Measurements from ENCODE around the gene POLA2. TPM values are rescaled to one million over a fixed set of nuclear protein-coding genes. Genes with fewer than 3 reads are reported as not detected.
"Not testable (repeated sequence)": the region's sequence is repeated elsewhere in the genome, so short reads cannot be mapped to it uniquely, and the experiment has no call there.

Gene POLA2
- polyA plus RNA-seq, 3 donors = 4.0 to 8.3 (median 5.2) TPM

GRCh38 chr11:65242389-65242788 is 19.4 kb upstream of the POLA2 start:
- Mint-ChIP-seq H3K4me3 (no peak overlapping the region), H3K27me3 (ENCODE audit: low read depth in 3 of 3) (peaks cover 4 to 9% (median 6%) of the 10 kb centered on the region in 3 donors), H3K36me3 (peaks cover 0 to 3% of the 10 kb centered on the region in 2 donors), H3K4me1 (no peaks in the 10 kb centered on the region), H3K9me3 (peaks cover 7 to 18% (median 13%) of the 10 kb centered on the region in 7 donors), H3K27ac (no peak overlapping the region)
- no peaks in the 10 kb centered on the region for H3K79me2 ChIP-seq (ENCODE audit: insufficient read depth, low read length)
- no peak overlapping the region for H3K9ac ChIP-seq (ENCODE audit: insufficient read depth, low read length, poor library complexity, severe bottlenecking)
- H2AFZ ChIP-seq (ENCODE audit: insufficient read depth, low read depth, low read length, poor library complexity, severe bottlenecking) = no peak overlapping the region
- no peaks in the 10 kb centered on the region for H3K36me3 ChIP-seq (replicated peaks in 1 of 2; ENCODE audit: control insufficient read depth in 1 of 2, insufficient read depth in 2 of 2, low read length in 2 of 2)
- no peak overlapping the region for H3K4me3 ChIP-seq (replicated peaks in 1 of 3; ENCODE audit: low read depth in 2 of 3, low read length in 3 of 3)
- WGBS (ENCODE audit: insufficient coverage) = 80% methylated on average over 5 of the region's 6 CpGs
- TF ChIP-seq CTCF (IDR thresholded peaks at IDR 0.05) = no peak
- peaks cover 18% of the 10 kb centered on the region in 2 donors for H3K9me3 ChIP-seq (replicated peaks in 1 of 2; ENCODE audit: control insufficient read depth in 1 of 2, insufficient read depth in 1 of 2, low read length in 2 of 2)
- no peaks in the 10 kb centered on the region for H4K20me1 ChIP-seq (ENCODE audit: insufficient read depth, low read length)
- DNase-seq = no peak
- intact Hi-C loops (cut with micrococcal nuclease) = no loop called here
- no peak overlapping the region for H3K4me2 ChIP-seq (replicated peaks; ENCODE audit: extremely low read depth, low read length, poor library complexity, severe bottlenecking)
- no peaks in the 10 kb centered on the region for H3K27me3 ChIP-seq (ENCODE audit: control insufficient read depth in 2 of 2, insufficient read depth in 2 of 2, low read length in 2 of 2)
- no peak overlapping the region for H3K27ac ChIP-seq (ENCODE audit: low read depth in 1 of 2, low read length in 2 of 2)
- H3K4me1 ChIP-seq (ENCODE audit: control insufficient read depth in 1 of 2, insufficient read depth in 2 of 2, low read length in 2 of 2) = no peaks in the 10 kb centered on the region

- H3K27me3 Mint-ChIP-seq (ENCODE audit: low read depth in 3 of 3) = peaks cover 4 to 9% (median 6%) of the 10 kb centered on the region in 3 donors
- H4K20me1 ChIP-seq (ENCODE audit: insufficient read depth, low read length) = no peaks in the 10 kb centered on the region
- no peak for DNase-seq
- intact Hi-C loops (cut with micrococcal nuclease) = no loop called here
- no peak for TF ChIP-seq CTCF (IDR thresholded peaks at IDR 0.05)
- no peak overlapping the region for H3K4me3 Mint-ChIP-seq
- H3K4me1 Mint-ChIP-seq = no peaks in the 10 kb centered on the region
- H3K4me3 ChIP-seq (replicated peaks in 1 of 3; ENCODE audit: low read depth in 2 of 3, low read length in 3 of 3) = no peak overlapping the region
- no peaks in the 10 kb centered on the region for H3K36me3 ChIP-seq (replicated peaks in 1 of 2; ENCODE audit: control insufficient read depth in 1 of 2, insufficient read depth in 2 of 2, low read length in 2 of 2)
- H2AFZ ChIP-seq (ENCODE audit: insufficient read depth, low read depth, low read length, poor library complexity, severe bottlenecking) = no peak overlapping the region
- no peak overlapping the region for H3K4me2 ChIP-seq (replicated peaks; ENCODE audit: extremely low read depth, low read length, poor library complexity, severe bottlenecking)
- 100% methylated on average over 2 of the region's 4 CpGs for WGBS (ENCODE audit: insufficient coverage)
- no peaks in the 10 kb centered on the region for H3K79me2 ChIP-seq (ENCODE audit: insufficient read depth, low read length)
- H3K4me1 ChIP-seq (ENCODE audit: control insufficient read depth in 1 of 2, insufficient read depth in 2 of 2, low read length in 2 of 2) = no peaks in the 10 kb centered on the region
- H3K9me3 Mint-ChIP-seq = peaks cover 7 to 18% (median 13%) of the 10 kb centered on the region in 7 donors
- peaks cover 18% of the 10 kb centered on the region in 2 donors for H3K9me3 ChIP-seq (replicated peaks in 1 of 2; ENCODE audit: control insufficient read depth in 1 of 2, insufficient read depth in 1 of 2, low read length in 2 of 2)
- H3K27me3 ChIP-seq (ENCODE audit: control insufficient read depth in 2 of 2, insufficient read depth in 2 of 2, low read length in 2 of 2) = no peaks in the 10 kb centered on the region
- no peak overlapping the region for H3K27ac ChIP-seq (ENCODE audit: low read depth in 1 of 2, low read length in 2 of 2)
- H3K27ac Mint-ChIP-seq = no peak overlapping the region
- no peak overlapping the region for H3K9ac ChIP-seq (ENCODE audit: insufficient read depth, low read length, poor library complexity, severe bottlenecking)
- peaks cover 0 to 3% of the 10 kb centered on the region in 2 donors for H3K36me3 Mint-ChIP-seq
These were observed 18.0 kb upstream of the POLA2 start for GRCh38 chr11:65243797-65244196.

GRCh38 chr11:65245046-65245445 is 16.7 kb upstream of the POLA2 start:
- H3K27me3 ChIP-seq (ENCODE audit: control insufficient read depth in 2 of 2, insufficient read depth in 2 of 2, low read length in 2 of 2); H2AFZ ChIP-seq (ENCODE audit: insufficient read depth, low read depth, low read length, poor library complexity, severe bottlenecking); H3K79me2 ChIP-seq (ENCODE audit: insufficient read depth, low read length); H3K4me2 ChIP-seq (replicated peaks; ENCODE audit: extremely low read depth, low read length, poor library complexity, severe bottlenecking); H3K4me1 Mint-ChIP-seq; H3K9ac ChIP-seq (ENCODE audit: insufficient read depth, low read length, poor library complexity, severe bottlenecking); H3K27ac Mint-ChIP-seq; H4K20me1 ChIP-seq (ENCODE audit: insufficient read depth, low read length); H3K4me1 ChIP-seq (ENCODE audit: control insufficient read depth in 1 of 2, insufficient read depth in 2 of 2, low read length in 2 of 2); H3K36me3 ChIP-seq (replicated peaks in 1 of 2; ENCODE audit: control insufficient read depth in 1 of 2, insufficient read depth in 2 of 2, low read length in 2 of 2); H3K27ac ChIP-seq (ENCODE audit: low read depth in 1 of 2, low read length in 2 of 2); H3K36me3 Mint-ChIP-seq; H3K4me3 ChIP-seq (replicated peaks in 1 of 3; ENCODE audit: low read depth in 2 of 3, low read length in 3 of 3); DNase-seq; intact Hi-C loops (cut with micrococcal nuclease); H3K4me3 Mint-ChIP-seq; H3K27me3 Mint-ChIP-seq (ENCODE audit: low read depth in 3 of 3): not testable (repeated sequence)
- peaks cover 18% of the 10 kb centered on the region in 2 donors for H3K9me3 ChIP-seq (replicated peaks in 1 of 2; ENCODE audit: control insufficient read depth in 1 of 2, insufficient read depth in 1 of 2, low read length in 2 of 2)
- WGBS (ENCODE audit: insufficient coverage) = no CpG with 5 or more reads among the region's 8 CpGs
- peaks cover 7 to 18% (median 13%) of the 10 kb centered on the region in 7 donors for H3K9me3 Mint-ChIP-seq
